ENCODE results near the gene DNAAF5.
A peak's percentile ranks its signal among the peaks of the same experiment; 100 is the strongest.

Gene DNAAF5

GRCh38 chr7:724298-724697 is 2.2 kb upstream of the DNAAF5 start:
- Histone ChIP-seq H3K36me3 (ENCODE audit: insufficient read depth, low read depth, low read length) (peaks cover 40% of the 10 kb centered on the region; the same call in 1 of the 2 replicates), H3K4me3 (ENCODE audit: low read length) (no peak overlapping the region), H3K9me3 (ENCODE audit: insufficient read depth, low read depth, low read length) (peaks cover 24% of the 10 kb centered on the region; the same call in 1 of the 2 replicates), H3K4me1 (ENCODE audit: insufficient read depth, low read length) (peaks cover 5% of the 10 kb centered on the region; the same call in 1 of the 2 replicates), H3K27me3 (ENCODE audit: insufficient read depth, low read length) (no peaks in the 10 kb centered on the region), H3K9ac (ENCODE audit: low read depth, low read length) (no peak overlapping the region), H3K27ac (ENCODE audit: low read length) (no peak overlapping the region)

DNA sequence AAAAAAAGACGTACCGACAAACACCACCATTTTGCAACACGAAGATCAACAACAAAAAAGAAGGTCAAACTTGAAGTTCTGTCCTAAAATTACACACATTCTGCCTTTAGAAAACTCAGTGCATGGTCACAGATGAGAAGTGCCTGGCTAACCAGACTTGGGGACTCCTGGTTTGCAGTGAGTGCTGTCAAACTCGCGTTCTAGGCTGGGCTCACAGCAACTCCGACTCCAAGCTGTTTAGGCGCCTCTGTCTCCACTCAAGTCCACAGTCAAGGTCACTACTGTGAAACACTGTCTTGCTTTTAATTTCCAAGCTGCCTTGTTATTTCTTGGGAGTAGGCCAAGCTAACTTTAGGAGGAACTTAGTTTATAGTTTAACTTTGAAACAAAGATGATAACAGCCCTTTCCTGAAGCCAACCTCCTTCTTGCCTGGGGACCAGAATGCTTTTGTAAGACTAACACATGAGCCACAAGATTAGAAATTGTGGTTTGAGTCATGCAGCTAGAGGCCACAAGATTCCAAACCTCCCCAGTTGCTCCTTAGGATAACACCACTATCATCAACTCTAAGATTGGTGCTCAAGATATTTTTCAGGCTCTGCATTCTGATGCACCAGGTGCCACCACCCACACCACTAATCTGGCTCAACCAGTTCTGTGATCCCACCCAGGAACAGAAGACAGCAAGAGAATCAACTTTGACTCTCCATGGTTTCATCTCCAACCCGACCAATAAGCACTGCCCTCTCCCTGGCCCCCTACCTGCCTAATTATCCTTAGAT is 1.1 kb upstream of the DNAAF5 start:
- H3K9ac ChIP-seq (ENCODE audit: low read depth, low read length) = peak overlapping the region; percentile 89; the same call in 1 of the 2 replicates
- H3K27ac ChIP-seq (ENCODE audit: low read length) = no peak overlapping the region
- peaks cover 5% of the 10 kb centered on the region; the same call in 1 of the 2 replicates for H3K4me1 ChIP-seq (ENCODE audit: insufficient read depth, low read length)
- peaks cover 24% of the 10 kb centered on the region; the same call in 1 of the 2 replicates for H3K9me3 ChIP-seq (ENCODE audit: insufficient read depth, low read depth, low read length)
- peaks cover 49% of the 10 kb centered on the region for H3K36me3 ChIP-seq (ENCODE audit: insufficient read depth, low read depth, low read length)
- H3K27me3 ChIP-seq (ENCODE audit: insufficient read depth, low read length) = no peaks in the 10 kb centered on the region
- peak overlapping the region; percentile 75 for H3K4me3 ChIP-seq (ENCODE audit: low read length)

DNA sequence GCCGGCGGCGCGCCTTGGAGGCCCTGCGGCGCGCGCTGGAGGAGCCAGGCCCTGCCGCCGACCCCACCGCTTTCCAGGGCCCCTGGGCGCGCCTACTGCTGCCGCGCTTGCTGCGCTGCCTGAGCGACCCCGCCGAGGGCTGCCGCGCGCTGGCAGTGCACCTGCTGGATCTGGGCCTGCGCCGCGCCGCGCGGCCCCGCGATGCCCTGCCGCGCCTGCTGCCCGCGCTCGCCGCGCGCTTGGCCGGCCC is 280 bp downstream of the DNAAF5 start:
- Histone ChIP-seq H3K4me1 (ENCODE audit: insufficient read depth, low read length) (peaks cover 5% of the 10 kb centered on the region; the same call in 1 of the 2 replicates), H3K27ac (ENCODE audit: low read length) (no peak overlapping the region), H3K4me3 (ENCODE audit: low read length) (peak overlapping the region; percentile 75; the same call in 1 of the 2 replicates), H3K9me3 (ENCODE audit: insufficient read depth, low read depth, low read length) (peaks cover 17% of the 10 kb centered on the region; the same call in 1 of the 2 replicates), H3K9ac (ENCODE audit: low read depth, low read length) (peak overlapping the region; percentile 89; the same call in 1 of the 2 replicates), H3K27me3 (ENCODE audit: insufficient read depth, low read length) (no peaks in the 10 kb centered on the region), H3K36me3 (ENCODE audit: insufficient read depth, low read depth, low read length) (peaks cover 51% of the 10 kb centered on the region)

DNA sequence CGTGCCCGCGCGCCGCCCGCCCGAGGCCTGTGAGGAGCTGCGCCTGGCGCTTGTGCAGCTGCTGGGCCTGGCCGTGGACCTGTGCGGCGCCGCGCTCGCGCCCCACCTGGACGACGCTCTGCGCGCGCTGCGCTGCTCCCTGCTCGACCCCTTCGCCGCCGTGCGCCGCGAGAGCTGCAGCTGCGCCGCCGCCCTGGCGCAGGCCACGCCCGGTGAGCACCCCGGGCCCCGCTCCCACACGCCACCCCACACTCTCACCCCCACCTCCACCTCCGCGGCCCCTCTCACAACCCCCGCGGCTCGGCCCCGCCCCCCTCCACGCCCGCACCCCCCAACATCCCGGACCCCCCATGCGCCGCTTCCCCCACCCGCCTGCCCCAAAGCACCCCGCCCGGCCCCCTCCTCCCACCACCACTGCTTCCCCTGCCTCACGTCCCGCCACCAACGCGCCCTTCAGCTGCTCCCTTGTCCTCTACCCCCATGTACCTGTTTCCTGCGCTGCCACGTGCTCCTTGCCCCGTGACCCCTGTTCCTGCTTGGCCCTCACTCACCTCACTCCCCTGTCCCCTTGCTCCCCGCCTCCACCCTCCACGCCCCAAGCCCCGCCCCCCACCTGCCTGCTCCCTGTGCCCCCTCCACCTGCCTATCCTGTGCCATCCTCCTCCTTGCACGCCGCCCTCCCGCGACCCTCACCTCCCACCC is 756 bp downstream of the DNAAF5 start, which contains the start of gene PRKAR1B:
PRKAR1B (minus strand) TSS at position 178 of the 702 bp plus-strand sequence. CDS start 15,776 bp downstream, outside the sequence.
- Histone ChIP-seq H3K4me3 (ENCODE audit: low read length) (peak within 1 kb of the TSS; percentile 75), H3K9me3 (ENCODE audit: insufficient read depth, low read depth, low read length) (peaks cover 17% of the 10 kb centered on the region; the same call in 1 of the 2 replicates), H3K36me3 (ENCODE audit: insufficient read depth, low read depth, low read length) (peaks cover 52% of the 10 kb centered on the region), H3K9ac (ENCODE audit: low read depth, low read length) (peak within 1 kb of the TSS; percentile 89), H3K4me1 (ENCODE audit: insufficient read depth, low read length) (peaks cover 8% of the 10 kb centered on the region; the same call in 1 of the 2 replicates), H3K27me3 (ENCODE audit: insufficient read depth, low read length) (no peaks in the 10 kb centered on the region), H3K27ac (ENCODE audit: low read length) (no peak within 1 kb of the TSS)

DNA sequence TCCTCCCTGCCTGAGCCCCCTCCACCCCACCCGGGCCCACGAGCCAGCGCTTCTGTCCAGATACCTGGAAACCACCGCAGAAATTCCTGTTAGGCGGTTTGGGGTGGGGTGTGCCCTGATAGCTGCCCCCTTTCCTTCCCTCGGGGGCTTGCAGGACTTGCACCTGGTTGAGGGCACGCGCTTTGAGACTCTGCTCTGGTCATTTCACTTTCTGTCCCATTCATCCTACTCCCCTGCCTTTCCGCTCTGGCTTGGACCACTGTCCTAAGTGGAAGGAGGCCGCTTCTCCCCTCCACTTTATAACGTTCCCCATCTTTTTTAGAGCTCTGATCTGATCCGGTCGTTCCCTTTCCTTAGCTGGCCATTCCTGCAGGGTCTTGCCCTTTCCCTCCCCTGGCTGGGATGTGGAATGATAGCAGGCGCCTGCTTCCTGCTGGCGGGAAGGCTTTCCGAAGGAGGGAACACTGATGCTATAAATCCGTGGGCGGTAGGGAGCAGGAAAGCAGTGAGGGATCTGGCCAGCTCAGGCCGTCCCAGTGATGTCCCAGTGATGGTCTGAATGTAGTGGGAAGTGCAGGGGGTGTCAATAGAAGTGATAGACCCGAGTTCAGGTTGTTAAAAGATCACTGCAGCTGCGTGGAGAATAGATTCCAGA is 1.4 kb downstream of the DNAAF5 start:
- Histone ChIP-seq H3K4me3 (ENCODE audit: low read length) (peak overlapping the region; percentile 65), H3K27me3 (ENCODE audit: insufficient read depth, low read length) (no peaks in the 10 kb centered on the region), H3K36me3 (ENCODE audit: insufficient read depth, low read depth, low read length) (peaks cover 51% of the 10 kb centered on the region), H3K9me3 (ENCODE audit: insufficient read depth, low read depth, low read length) (peaks cover 11% of the 10 kb centered on the region; the same call in 1 of the 2 replicates), H3K27ac (ENCODE audit: low read length) (no peak overlapping the region), H3K4me1 (ENCODE audit: insufficient read depth, low read length) (peaks cover 8% of the 10 kb centered on the region; the same call in 1 of the 2 replicates), H3K9ac (ENCODE audit: low read depth, low read length) (peak overlapping the region; percentile 63; the same call in 1 of the 2 replicates)

DNA sequence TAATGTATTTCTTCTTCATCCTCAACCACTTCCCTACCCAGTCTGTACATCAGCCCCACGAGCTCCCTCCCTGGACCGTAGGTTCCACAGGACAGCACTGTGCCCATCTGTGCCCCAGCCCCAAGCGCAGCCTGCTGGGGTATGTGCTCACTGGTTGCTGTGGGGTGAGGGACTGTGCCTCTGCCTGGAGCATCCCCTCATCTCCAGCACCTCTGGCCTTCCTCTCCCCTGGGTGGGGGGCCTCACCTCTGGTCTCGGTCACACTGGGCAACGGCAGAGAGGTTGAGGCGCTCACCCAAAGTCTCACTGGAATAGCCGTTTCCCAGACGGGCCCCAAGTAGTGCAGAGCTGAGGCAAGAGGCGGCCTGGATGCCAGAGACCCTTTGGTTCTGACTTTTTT is 2.1 kb downstream of the DNAAF5 start:
- Histone ChIP-seq H3K27me3 (ENCODE audit: insufficient read depth, low read length) (no peaks in the 10 kb centered on the region), H3K9ac (ENCODE audit: low read depth, low read length) (peak overlapping the region; percentile 63; the same call in 1 of the 2 replicates), H3K27ac (ENCODE audit: low read length) (no peak overlapping the region), H3K9me3 (ENCODE audit: insufficient read depth, low read depth, low read length) (peaks cover 4% of the 10 kb centered on the region; the same call in 1 of the 2 replicates), H3K4me1 (ENCODE audit: insufficient read depth, low read length) (peaks cover 8% of the 10 kb centered on the region; the same call in 1 of the 2 replicates), H3K36me3 (ENCODE audit: insufficient read depth, low read depth, low read length) (peaks cover 49% of the 10 kb centered on the region), H3K4me3 (ENCODE audit: low read length) (peak overlapping the region; percentile 65; the same call in 1 of the 2 replicates)

DNA sequence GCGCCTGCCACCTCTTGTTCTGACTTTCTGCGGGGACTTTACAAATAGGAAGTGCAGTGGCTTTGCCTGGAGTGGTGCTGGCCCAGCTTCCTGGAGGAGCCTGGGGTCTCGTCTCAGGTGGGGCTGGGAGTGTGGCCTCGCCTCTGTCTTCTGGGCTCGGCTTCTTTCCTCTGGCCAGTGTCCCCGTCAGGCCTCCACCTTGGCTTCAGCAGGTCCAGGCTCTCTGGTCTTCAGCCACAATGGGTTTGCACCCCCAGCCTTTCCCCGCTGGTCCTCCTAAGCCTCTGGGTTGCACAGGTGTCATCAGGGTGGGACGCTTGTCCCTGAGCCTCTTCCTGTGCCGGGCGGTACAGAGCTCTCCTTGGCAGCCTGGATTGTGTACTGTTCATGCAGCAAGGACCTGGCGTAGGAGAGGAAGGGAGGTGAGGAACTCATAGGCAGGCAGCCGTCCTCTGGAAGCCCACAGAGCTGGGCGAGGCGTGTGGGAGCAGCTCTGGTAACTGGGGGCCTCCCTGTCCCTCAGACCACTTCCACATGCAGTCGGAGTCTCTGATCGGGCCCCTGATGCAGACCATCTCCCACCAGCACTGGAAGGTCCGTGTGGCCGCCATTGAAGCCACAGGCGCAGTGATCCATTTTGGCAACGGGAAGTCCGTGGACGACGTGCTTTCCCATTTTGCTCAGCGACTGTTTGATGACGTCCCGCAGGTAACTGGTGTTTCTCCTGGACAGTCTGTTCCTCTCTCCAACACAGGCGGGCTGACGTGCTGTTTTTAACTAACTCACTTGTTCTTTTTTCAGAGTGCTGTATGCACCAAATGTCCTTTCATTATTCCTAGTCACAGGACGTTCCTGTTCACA is 2.9 kb downstream of the DNAAF5 start:
- H3K27me3 ChIP-seq (ENCODE audit: insufficient read depth, low read length) = no peaks in the 10 kb centered on the region
- H3K4me3 ChIP-seq (ENCODE audit: low read length) = no peak overlapping the region
- no peak overlapping the region for H3K27ac ChIP-seq (ENCODE audit: low read length)
- H3K9ac ChIP-seq (ENCODE audit: low read depth, low read length) = no peak overlapping the region
- peaks cover 8% of the 10 kb centered on the region; the same call in 1 of the 2 replicates for H3K4me1 ChIP-seq (ENCODE audit: insufficient read depth, low read length)
- peaks cover 8% of the 10 kb centered on the region for H3K9me3 ChIP-seq (ENCODE audit: insufficient read depth, low read depth, low read length)
- peaks cover 50% of the 10 kb centered on the region for H3K36me3 ChIP-seq (ENCODE audit: insufficient read depth, low read depth, low read length)

DNA sequence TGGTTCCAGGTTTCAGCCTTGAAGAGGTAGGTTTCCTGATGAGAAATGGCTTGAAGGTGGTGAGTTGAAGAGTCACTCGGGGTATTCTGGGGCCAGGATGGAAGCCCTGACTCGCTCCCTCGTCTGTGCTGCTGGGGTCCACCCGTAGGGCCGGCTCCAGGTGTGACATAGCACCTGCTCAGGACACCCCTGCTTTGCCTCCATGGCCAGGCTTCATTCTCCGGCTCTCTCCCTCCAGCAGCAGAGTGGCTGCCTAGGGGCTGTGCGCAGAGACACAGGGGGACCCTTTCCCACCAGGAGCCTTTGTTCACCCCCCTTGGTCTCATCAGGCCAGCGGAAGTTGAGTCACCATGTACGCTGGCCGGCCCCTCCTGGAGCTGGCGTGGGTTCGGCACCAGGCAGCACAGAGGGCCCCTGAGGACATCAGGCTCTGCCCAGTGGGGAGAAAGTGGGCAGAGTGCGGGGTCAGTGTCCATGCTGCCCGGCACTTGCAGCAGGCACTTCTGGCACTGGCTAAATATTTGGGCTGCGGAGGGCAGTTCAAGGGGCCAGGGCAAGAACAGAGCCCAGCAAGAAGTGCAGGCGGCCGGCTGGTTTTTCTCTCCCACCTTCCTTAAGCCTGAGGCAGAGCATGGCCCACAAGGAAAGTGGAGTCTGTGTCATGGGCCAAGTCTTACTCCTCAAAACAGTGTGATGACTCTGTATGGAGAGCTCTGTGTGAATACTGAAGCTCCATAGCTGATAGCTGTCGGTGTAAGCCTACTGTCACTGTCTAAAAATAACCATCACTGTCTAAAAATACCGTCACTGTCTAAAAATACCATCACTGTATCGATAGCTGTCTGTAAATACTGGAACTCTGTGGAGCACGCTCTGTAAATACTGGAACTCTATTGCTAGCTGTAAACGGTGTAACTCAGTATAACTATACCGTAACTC is 4.3 kb downstream of the DNAAF5 start:
- no peak overlapping the region for H3K9ac ChIP-seq (ENCODE audit: low read depth, low read length)
- H3K27me3 ChIP-seq (ENCODE audit: insufficient read depth, low read length) = no peaks in the 10 kb centered on the region
- H3K4me3 ChIP-seq (ENCODE audit: low read length) = no peak overlapping the region
- H3K4me1 ChIP-seq (ENCODE audit: insufficient read depth, low read length) = peaks cover 3% of the 10 kb centered on the region; the same call in 1 of the 2 replicates
- H3K9me3 ChIP-seq (ENCODE audit: insufficient read depth, low read depth, low read length) = peaks cover 19% of the 10 kb centered on the region
- peaks cover 56% of the 10 kb centered on the region for H3K36me3 ChIP-seq (ENCODE audit: insufficient read depth, low read depth, low read length)
- H3K27ac ChIP-seq (ENCODE audit: low read length) = no peak overlapping the region

GRCh38 chr7:731440-732085 is 5.1 kb downstream of the DNAAF5 start:
- Histone ChIP-seq H3K4me1 (ENCODE audit: insufficient read depth, low read length) (peaks cover 3% of the 10 kb centered on the region; the same call in 1 of the 2 replicates), H3K27ac (ENCODE audit: low read length) (no peak overlapping the region), H3K4me3 (ENCODE audit: low read length) (no peak overlapping the region), H3K27me3 (ENCODE audit: insufficient read depth, low read length) (no peaks in the 10 kb centered on the region), H3K36me3 (ENCODE audit: insufficient read depth, low read depth, low read length) (peaks cover 56% of the 10 kb centered on the region), H3K9ac (ENCODE audit: low read depth, low read length) (no peak overlapping the region), H3K9me3 (ENCODE audit: insufficient read depth, low read depth, low read length) (peaks cover 19% of the 10 kb centered on the region)
